Karpas-422 (cell line): ENCODE measurements around the gene PATJ. TPM values are rescaled to one million over a fixed set of nuclear protein-coding genes. Genes with fewer than 3 reads are reported as not detected.
"Not testable (repeated sequence)": the region's sequence is repeated elsewhere in the genome, so short reads cannot be mapped to it uniquely, and the experiment has no call there.

Experiments used
- DNase-seq: peaks from one replicate; pipeline ENCODE4 v3.0.0-alpha.2; 2015
- H2AFZ ChIP-seq: fragments of 200-600 bp; sonication (generic); 2 replicates; pipeline ENCODE4 v1.6.1; 2014; ENCODE audit warnings: antibody characterized with exemption, low read length, mixed read lengths
- H3K27ac ChIP-seq: fragments of 200-600 bp; sonication (generic); 2 replicates; pipeline ENCODE4 v1.5.1; 2014; ENCODE audit warnings: mild to moderate bottlenecking, low read length, moderate library complexity
- H3K27me3 ChIP-seq: fragments of 200-600 bp; sonication (generic); 2 replicates; pipeline ENCODE4 v1.6.1; 2014; ENCODE audit warnings: low read length, mixed read lengths
- H3K36me3 ChIP-seq: fragments of 200-600 bp; sonication (generic); 2 replicates; pipeline ENCODE4 v1.6.1; 2014; ENCODE audit warnings: low read length, mixed read lengths; ENCODE audit not compliant: insufficient read depth
- H3K4me1 ChIP-seq: fragments of 200-600 bp; sonication (generic); 2 replicates; pipeline ENCODE4 v1.6.1; 2014; ENCODE audit warnings: mild to moderate bottlenecking, low read length, mixed read lengths
- H3K4me2 ChIP-seq: fragments of 200-600 bp; sonication (generic); 2 replicates; pipeline ENCODE4 v1.6.1; 2014; ENCODE audit warnings: low read length, low read depth, mild to moderate bottlenecking; ENCODE audit not compliant: poor library complexity, severe bottlenecking
- H3K4me3 ChIP-seq: fragments of 200-600 bp; sonication (generic); 2 replicates; pipeline ENCODE4 v1.5.1; 2014; ENCODE audit warnings: mild to moderate bottlenecking, antibody characterized with exemption, low read length, mixed read lengths
- H3K79me2 ChIP-seq: fragments of 200-600 bp; sonication (generic); 2 replicates; pipeline ENCODE4 v1.6.1; 2014; ENCODE audit warnings: mild to moderate bottlenecking, low read length, mixed read lengths
- H3K9ac ChIP-seq: fragments of 200-600 bp; sonication (generic); 2 replicates; pipeline ENCODE4 v1.6.0; 2014; ENCODE audit warnings: low read length
- H3K9me2 ChIP-seq: fragments of 200-600 bp; sonication (generic), shearing (Covaris generic); replicated peaks from 2 replicates; pipeline ENCODE4 v1.6.0; 2014; ENCODE audit warnings: mild to moderate bottlenecking, low read length, moderate library complexity; ENCODE audit not compliant: insufficient read depth
- H3K9me3 ChIP-seq: fragments of 300-700, 200-600 bp; sonication (generic); 2 replicates; pipeline ENCODE4 v1.6.1; 2014; ENCODE audit warnings: low read length, mixed read lengths
- H4K20me1 ChIP-seq: fragments of 200-600 bp; sonication (generic); 2 replicates; pipeline ENCODE4 v1.6.1; 2014; ENCODE audit warnings: mild to moderate bottlenecking, antibody characterized with exemption, low read length, low read depth; ENCODE audit not compliant: insufficient read depth
- total RNA-seq: library from RNA; depleted of rRNA; stranded (reverse); fragments of >200 nt; shearing (Covaris generic); gene quantifications from 2 replicates; pipeline ENCODE4 v1.2.3, GENCODE V29; 2014; ENCODE audit warnings: low replicate concordance

Gene PATJ
- total RNA-seq, 1 experiment from 2014 or later = not detected

DNA sequence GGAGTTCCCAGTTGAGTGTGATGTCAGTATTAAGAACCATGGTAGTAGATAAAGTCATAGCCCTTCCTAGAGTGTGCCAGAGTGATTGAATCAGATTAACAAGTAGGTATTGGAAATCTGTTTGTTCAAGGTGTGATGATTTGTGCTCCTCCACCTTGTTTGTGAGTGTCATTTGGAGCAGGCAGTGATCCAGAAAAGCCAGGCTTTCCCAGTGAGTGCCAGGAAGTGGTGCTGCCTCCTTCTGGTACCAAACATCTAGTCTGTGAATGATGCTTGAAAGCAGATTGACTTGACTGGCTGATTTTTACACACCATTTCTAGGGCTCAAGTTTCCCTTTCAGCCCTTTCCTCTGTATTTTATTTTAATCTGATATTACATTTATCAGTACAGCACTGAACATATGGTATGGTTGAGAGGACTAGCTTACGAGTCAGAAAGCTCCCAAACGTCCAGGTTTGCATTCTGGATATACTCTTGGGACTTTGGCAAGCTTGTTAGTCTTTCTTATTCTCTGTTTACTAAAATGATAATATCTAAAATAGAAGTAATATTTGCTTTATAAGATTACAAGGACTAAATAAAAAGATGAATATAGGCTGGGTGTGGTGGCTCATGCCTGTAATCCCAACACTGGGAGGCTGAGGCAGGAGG, 100.7 kb downstream of the PATJ start:
- no peaks in the 10 kb centered on the region for H4K20me1 ChIP-seq

DNA sequence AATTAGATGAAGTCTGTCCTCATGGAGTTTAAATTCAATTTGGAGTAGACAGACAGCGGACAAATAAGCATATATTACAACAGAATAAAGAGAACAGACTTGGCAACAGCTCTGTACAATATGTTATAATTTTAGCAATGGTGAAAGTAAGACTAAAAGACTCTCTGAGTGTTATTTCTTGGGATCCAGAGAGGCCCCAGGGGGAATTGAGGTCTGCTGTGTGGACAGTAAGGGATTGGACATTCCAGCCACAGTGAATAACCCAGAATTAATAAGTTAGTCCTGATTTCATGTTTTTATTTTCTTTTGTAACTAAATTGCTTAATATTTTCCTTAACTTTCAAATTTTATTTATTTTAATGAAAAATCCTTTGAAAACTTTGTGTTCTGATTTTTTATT, 101.7 kb downstream of the PATJ start:
- Histone ChIP-seq H3K4me3 (no peak overlapping the region), H3K9ac (no peak overlapping the region), H2AFZ (no peak overlapping the region), H3K4me1 (no peaks in the 10 kb centered on the region), H3K79me2 (no peaks in the 10 kb centered on the region), H3K9me3 (no peaks in the 10 kb centered on the region), H4K20me1 (no peaks in the 10 kb centered on the region), H3K27ac (no peak overlapping the region), H3K27me3 (no peaks in the 10 kb centered on the region), H3K36me3 (no peaks in the 10 kb centered on the region), H3K4me2 (no peak overlapping the region), H3K9me2 (no peaks in the 10 kb centered on the region)
- no peak for DNase-seq

More for the DNA sequence above, 100.7 kb downstream of the PATJ start:
- no peaks in the 10 kb centered on the region for H3K9me3 ChIP-seq
- no peak overlapping the region for H3K4me3 ChIP-seq
- H3K27me3 ChIP-seq = no peaks in the 10 kb centered on the region
- H3K9me2 ChIP-seq = no peaks in the 10 kb centered on the region
- H2AFZ ChIP-seq = no peak overlapping the region
- H3K79me2 ChIP-seq = no peaks in the 10 kb centered on the region
- no peak overlapping the region for H3K27ac ChIP-seq
- H3K9ac ChIP-seq = no peak overlapping the region
- no peak for DNase-seq
- no peaks in the 10 kb centered on the region for H3K4me1 ChIP-seq
- H3K4me2 ChIP-seq = no peak overlapping the region
- H3K36me3 ChIP-seq = no peaks in the 10 kb centered on the region

DNA sequence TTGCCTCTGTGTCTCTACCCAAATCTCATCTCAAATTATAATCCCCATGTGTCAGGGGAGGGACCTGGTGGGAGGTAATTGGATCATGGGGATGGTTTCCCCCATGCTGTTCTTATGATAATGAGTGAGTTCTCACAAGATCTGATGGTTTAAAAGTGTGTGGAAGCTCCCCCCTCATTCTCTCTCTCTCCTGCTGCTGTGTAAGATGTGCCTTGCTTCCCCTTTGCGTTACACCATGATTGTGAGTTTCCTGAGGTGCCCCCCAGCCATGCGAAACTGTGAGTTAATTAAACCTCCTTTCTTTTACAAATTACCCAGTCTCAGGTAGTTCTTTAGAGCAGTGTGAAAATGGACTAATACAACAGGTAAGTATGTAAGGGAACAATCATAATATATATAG, 102.4 kb downstream of the PATJ start:
- not testable (repeated sequence) for H3K4me2 ChIP-seq, H3K4me1 ChIP-seq, H3K36me3 ChIP-seq, H3K9me3 ChIP-seq, H3K79me2 ChIP-seq, H3K27me3 ChIP-seq, H3K9me2 ChIP-seq, H2AFZ ChIP-seq, DNase-seq, H4K20me1 ChIP-seq, H3K9ac ChIP-seq, H3K27ac ChIP-seq, H3K4me3 ChIP-seq

DNA sequence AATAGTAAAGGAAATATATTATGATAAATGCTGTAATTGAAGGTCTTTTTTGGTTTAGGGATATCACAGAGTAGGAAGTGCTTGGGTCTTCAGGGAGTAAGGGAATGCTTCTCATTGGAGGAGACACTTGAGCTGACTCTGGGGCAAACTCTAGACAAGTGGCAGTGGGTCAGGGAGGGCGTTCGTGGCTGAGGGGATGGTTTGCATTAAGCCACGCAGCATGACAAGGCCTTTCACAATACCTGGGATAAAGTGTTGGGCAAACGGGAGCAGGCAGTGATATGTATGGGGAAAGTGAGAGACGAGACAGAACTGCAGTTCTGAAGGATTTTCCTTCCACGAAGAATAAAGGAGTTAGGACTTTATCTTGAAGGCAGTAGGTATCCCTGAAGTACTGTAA, 109.0 kb downstream of the PATJ start:
- no peaks in the 10 kb centered on the region for H3K9me2 ChIP-seq
- no peak overlapping the region for H3K27ac ChIP-seq
- H2AFZ ChIP-seq = no peak overlapping the region

DNA sequence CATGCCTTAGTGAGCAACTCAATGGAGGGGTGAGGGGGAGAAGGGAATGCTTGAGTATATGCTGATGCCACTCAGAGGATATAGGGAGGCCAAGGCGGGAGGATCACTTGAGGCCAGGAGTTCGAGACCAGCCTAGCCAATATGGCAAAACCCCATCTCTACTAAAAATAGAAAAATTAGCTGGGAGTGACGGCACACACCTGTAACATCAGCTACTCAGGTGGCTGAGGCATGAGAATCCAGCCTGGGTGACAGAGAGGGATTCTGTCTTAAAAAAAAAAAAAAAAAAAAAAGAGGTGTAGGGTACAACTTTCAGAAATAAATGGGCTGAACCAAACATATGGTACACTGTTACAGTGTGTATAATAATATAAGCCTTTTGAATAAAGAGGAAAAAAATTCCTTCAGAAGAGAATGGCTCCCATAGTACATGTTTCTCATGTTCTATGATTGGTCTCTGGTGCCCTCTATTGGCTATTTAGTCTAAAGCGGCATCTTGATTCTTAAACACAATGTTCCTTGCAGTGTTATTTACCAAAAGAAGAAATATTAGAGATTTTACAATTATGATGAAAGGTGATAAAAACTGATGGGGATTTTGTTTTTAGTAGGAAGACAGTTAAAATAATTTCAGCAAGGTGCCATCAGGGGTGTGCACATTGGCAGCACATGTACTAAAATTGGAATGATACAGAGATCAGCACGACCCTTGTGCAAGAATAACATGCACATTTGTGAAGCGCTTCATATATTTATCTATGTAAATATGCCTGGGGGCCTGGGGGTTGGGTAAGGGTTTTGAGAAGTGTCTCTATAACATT, 109.8 kb downstream of the PATJ start:
- Histone ChIP-seq H3K9me3 (no peaks in the 10 kb centered on the region), H3K9me2 (no peaks in the 10 kb centered on the region), H3K4me3 (no peak overlapping the region), H3K4me1 (no peaks in the 10 kb centered on the region), H3K79me2 (no peaks in the 10 kb centered on the region), H2AFZ (no peak overlapping the region), H3K27ac (no peak overlapping the region), H3K36me3 (no peaks in the 10 kb centered on the region), H4K20me1 (no peaks in the 10 kb centered on the region), H3K9ac (no peak overlapping the region), H3K27me3 (no peaks in the 10 kb centered on the region), H3K4me2 (no peak overlapping the region)
- peak; percentile 78 for DNase-seq

More for the DNA sequence above, 109.0 kb downstream of the PATJ start:
- DNase-seq = no peak
- no peak overlapping the region for H3K4me2 ChIP-seq
- H3K4me1 ChIP-seq = no peaks in the 10 kb centered on the region
- no peaks in the 10 kb centered on the region for H3K9me3 ChIP-seq
- H3K4me3 ChIP-seq = no peak overlapping the region
- no peaks in the 10 kb centered on the region for H4K20me1 ChIP-seq
- no peaks in the 10 kb centered on the region for H3K27me3 ChIP-seq
- H3K9ac ChIP-seq = no peak overlapping the region
- H3K36me3 ChIP-seq = no peaks in the 10 kb centered on the region
- H3K79me2 ChIP-seq = no peaks in the 10 kb centered on the region

DNA sequence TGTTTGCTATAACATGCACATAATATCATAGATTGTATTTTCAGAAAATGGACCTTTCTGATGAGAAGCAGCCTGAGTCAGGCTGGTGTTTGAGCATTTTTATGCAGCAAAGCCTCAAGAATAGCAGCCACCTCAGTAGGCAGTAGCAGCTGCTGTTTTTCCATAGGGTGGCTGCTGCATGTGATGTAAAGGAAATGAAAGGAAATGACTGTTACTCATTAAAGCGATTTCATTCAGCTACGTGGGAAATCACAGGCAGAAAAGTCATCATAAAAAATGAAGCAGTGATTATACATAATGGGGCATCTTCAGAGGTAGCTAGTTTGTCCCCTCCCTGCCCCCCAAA, 110.4 kb downstream of the PATJ start:
- no peaks in the 10 kb centered on the region for H3K79me2 ChIP-seq
- H3K36me3 ChIP-seq = no peaks in the 10 kb centered on the region
- H3K9me3 ChIP-seq = no peaks in the 10 kb centered on the region
- H2AFZ ChIP-seq = no peak overlapping the region
- no peak for DNase-seq
- no peaks in the 10 kb centered on the region for H3K27me3 ChIP-seq
- no peak overlapping the region for H3K4me2 ChIP-seq
- no peaks in the 10 kb centered on the region for H3K4me1 ChIP-seq
- H3K4me3 ChIP-seq = no peak overlapping the region
- no peak overlapping the region for H3K9ac ChIP-seq
- no peak overlapping the region for H3K27ac ChIP-seq
- no peaks in the 10 kb centered on the region for H4K20me1 ChIP-seq
- H3K9me2 ChIP-seq = no peaks in the 10 kb centered on the region

DNA sequence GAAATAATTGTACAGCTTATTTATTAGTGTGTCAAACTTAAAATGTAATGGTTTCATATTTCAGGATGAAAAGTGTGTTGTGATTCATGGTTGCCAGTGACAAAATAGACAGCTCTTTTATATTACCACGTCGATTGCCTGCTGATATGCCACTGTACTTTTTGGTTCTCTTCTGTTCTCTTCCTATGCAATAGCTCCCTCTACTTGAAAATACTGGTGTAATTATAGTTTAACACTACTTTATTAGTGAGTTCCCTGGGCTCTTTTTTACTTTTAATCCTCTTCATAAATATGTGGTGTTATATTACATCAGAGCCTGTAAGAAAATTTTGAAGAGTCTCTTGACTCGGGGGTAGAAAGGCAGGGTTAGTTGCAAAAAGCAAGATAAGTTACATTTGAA, 111.3 kb downstream of the PATJ start:
- Histone ChIP-seq H3K9me2 (no peaks in the 10 kb centered on the region), H3K4me2 (no peak overlapping the region), H3K9ac (no peak overlapping the region), H3K9me3 (no peaks in the 10 kb centered on the region), H4K20me1 (no peaks in the 10 kb centered on the region), H2AFZ (no peak overlapping the region), H3K36me3 (no peaks in the 10 kb centered on the region), H3K27ac (no peak overlapping the region), H3K79me2 (no peaks in the 10 kb centered on the region), H3K27me3 (no peaks in the 10 kb centered on the region), H3K4me3 (no peak overlapping the region), H3K4me1 (no peaks in the 10 kb centered on the region)
- peak; percentile 53 for DNase-seq

DNA sequence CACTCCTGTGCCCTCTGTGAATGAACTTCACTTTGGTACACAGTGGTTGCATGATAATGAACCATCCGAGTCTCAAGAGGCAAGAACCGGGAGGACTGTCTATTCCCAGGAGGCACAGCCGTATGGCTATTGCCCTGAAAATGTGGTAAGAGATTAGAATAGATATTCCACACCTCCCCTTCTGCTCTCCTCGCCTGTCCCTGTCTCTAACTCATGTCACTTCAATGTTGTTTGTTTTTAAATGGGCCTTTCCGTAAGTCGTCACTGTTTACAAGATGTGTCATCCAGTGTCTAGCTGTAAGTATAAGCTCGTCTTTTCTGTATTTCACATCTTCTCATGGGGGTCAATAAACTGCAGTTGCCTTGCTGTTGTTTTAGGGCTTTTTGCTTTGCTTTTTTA, 122.2 kb downstream of the PATJ start:
- Histone ChIP-seq H4K20me1 (no peaks in the 10 kb centered on the region), H3K9ac (no peak overlapping the region), H3K9me2 (no peaks in the 10 kb centered on the region), H3K4me3 (no peak overlapping the region), H3K4me1 (peaks cover 21% of the 10 kb centered on the region), H3K27me3 (no peaks in the 10 kb centered on the region), H3K79me2 (no peaks in the 10 kb centered on the region), H3K4me2 (peak overlapping the region; percentile 28), H3K36me3 (no peaks in the 10 kb centered on the region), H3K27ac (no peak overlapping the region), H2AFZ (no peak overlapping the region), H3K9me3 (no peaks in the 10 kb centered on the region)
- no peak for DNase-seq
